Measurements from ENCODE around the gene MPPED1.

MPPED1 gene

GRCh38 chr22:43412808-43413795, 1.3 kb downstream of the MPPED1 start:
- no peak for DNase-seq

GRCh38 chr22:43413826-43414225, 2.0 kb downstream of the MPPED1 start:
- no peak for DNase-seq

GRCh38 chr22:43415681-43416080, 3.9 kb downstream of the MPPED1 start:
- DNase-seq, result no peak

- no peak for DNase-seq
Observed at GRCh38 chr22:43417555-43417954, 5.7 kb downstream of the MPPED1 start.

GRCh38 chr22:43418079-43418825, 6.4 kb downstream of the MPPED1 start:
- DNase-seq, result no peak

GRCh38 chr22:43419371-43420080, 7.7 kb downstream of the MPPED1 start:
- DNase-seq, result no peak

GRCh38 chr22:43421046-43421665, 9.3 kb downstream of the MPPED1 start:
- DNase-seq, result no peak

GRCh38 chr22:43421914-43422615, 10.3 kb downstream of the MPPED1 start:
- DNase-seq, result no peak

GRCh38 chr22:43423046-43423445, 11.2 kb downstream of the MPPED1 start:
- DNase-seq, result no peak

- no peak for DNase-seq
Observed at GRCh38 chr22:43424201-43424600, 12.4 kb downstream of the MPPED1 start.

- DNase-seq, result no peak
Observed at GRCh38 chr22:43424666-43425630, 13.1 kb downstream of the MPPED1 start.

GRCh38 chr22:43425976-43426785, 14.4 kb downstream of the MPPED1 start:
- no peak for DNase-seq

GRCh38 chr22:43426816-43427215, 15.0 kb downstream of the MPPED1 start:
- no peak for DNase-seq

- DNase-seq, result no peak
Observed at GRCh38 chr22:43427296-43428004, 15.6 kb downstream of the MPPED1 start.

- DNase-seq, result no peak
Observed at GRCh38 chr22:43428005-43428485, 16.2 kb downstream of the MPPED1 start.

GRCh38 chr22:43428521-43428920, 16.7 kb downstream of the MPPED1 start:
- no peak for DNase-seq

GRCh38 chr22:43429426-43429825, 17.6 kb downstream of the MPPED1 start:
- DNase-seq, result no peak

GRCh38 chr22:43431808-43432554, 20.2 kb downstream of the MPPED1 start:
- DNase-seq, result no peak
